Measurements from ENCODE around the gene MYPOP. TPM values are rescaled to one million over a fixed set of nuclear protein-coding genes. Genes with fewer than 3 reads are reported as not detected.
A peak's percentile ranks its signal among the peaks of the same experiment; 100 is the strongest.

The MYPOP gene
- total and polyA plus RNA-seq, 9 of the 15 experiments (the other 6 are each of a cell fraction or from before 2014, with no cell fraction given) = 0.32 to 7.6 (median 1.6) TPM

DNA sequence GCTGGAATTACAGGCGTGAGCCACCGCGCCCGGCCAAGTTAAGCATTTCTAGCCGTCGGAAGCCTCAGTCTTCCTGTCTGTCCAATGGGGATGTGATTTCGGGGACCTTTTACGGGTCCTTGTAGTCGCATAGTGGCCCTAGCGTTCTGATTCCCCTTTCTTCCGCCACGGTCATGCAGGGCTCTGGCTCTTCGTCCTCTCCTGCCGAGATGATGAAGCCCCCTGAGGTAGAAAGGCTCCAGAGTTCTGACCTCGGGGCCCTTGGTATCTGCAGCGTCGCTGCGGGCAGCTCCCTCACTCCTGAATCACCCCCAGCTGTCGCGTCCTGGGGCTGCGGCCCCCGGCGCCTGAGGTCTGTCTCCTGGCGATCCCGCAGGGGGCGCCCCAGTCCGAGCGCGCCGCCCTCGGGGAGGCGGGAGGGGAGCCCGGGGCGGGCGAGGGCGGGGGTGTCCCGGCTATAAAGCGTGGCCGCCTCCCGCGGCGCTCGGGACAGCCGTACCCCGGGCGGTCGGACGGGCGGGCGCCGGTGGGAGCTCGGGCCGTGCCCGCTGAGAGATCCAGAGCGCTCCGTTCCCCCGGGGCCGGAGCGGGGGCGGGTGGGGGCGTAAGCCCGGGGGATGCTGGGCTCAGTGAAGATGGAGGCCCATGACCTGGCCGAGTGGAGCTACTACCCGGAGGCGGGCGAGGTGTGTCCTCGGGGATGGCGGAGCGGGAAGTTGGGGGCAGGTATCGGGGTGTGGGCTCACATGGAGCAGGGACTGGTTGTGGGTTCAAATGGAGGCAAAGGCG is 38.4 kb downstream of the MYPOP start, which contains the start of gene FOXA3 (continued):
- TF ChIP-seq ZNF121 (CRISPR knock-in tag; conservative IDR thresholded peaks at IDR 0.05) (peak; percentile 49), ARID2 (IDR thresholded peaks at IDR 0.05) (0 out of 2 replicates have a peak, but pooled peaks have one; percentile 16), ZNF175 (CRISPR knock-in tag; IDR thresholded peaks at IDR 0.05; ENCODE audit: low read depth) (no peak), ZFX (CRISPR knock-in tag; IDR thresholded peaks at IDR 0.05) (peak; percentile 41; the same call in 1 of the 2 replicates), FOXA3 (CRISPR knock-in tag; conservative IDR thresholded peaks at IDR 0.05 in 1 of 2, IDR thresholded peaks at IDR 0.05 in 1 of 2) (no peak), MCM5 (IDR thresholded peaks at IDR 0.05; ENCODE audit: low read depth) (no peak), GATAD2A (IDR thresholded peaks at IDR 0.05) (no peak), BRF1 (IDR thresholded peaks at IDR 0.05; ENCODE audit: borderline replicate concordance, extremely low read depth, insufficient read length) (no peak), ZFP1 (CRISPR knock-in tag; IDR thresholded peaks at IDR 0.05) (no peak), TEAD2 (tag; IDR thresholded peaks at IDR 0.05) (no peak), NFRKB (IDR thresholded peaks at IDR 0.05; ENCODE audit: low read depth) (0 out of 2 replicates have a peak, but pooled peaks have one; percentile 11), EP400 (IDR thresholded peaks at IDR 0.05) (peak; percentile 34; the same call in 1 of the 2 replicates), NCOA6 (IDR thresholded peaks at IDR 0.05) (peak; percentile 97), MXI1 (IDR thresholded peaks at IDR 0.05; ENCODE audit: low read depth, low read length) (no peak), NUFIP1 (IDR thresholded peaks at IDR 0.05; ENCODE audit: partially characterized antibody) (no peak), TEAD4 (IDR thresholded peaks at IDR 0.05; ENCODE audit: low read length) (0 out of 2 replicates have a peak, but pooled peaks have one; percentile 7), TEAD4 (CRISPR knock-in tag; IDR thresholded peaks at IDR 0.05; ENCODE audit: borderline replicate concordance) (no peak), ZSCAN32 (CRISPR knock-in tag; IDR thresholded peaks at IDR 0.05) (no peak), MEF2A (IDR thresholded peaks at IDR 0.05; ENCODE audit: control insufficient read depth, low read depth, low read length) (0 out of 2 replicates have a peak, but pooled peaks have one; percentile 24), JUND (IDR thresholded peaks at IDR 0.05; ENCODE audit: borderline replicate concordance, low read depth, low read length) (peak; percentile 42; the same call in 1 of the 2 replicates), JUND (tag; IDR thresholded peaks at IDR 0.05; ENCODE audit: borderline replicate concordance, low read depth, low read length) (peak; percentile 16; the same call in 1 of the 3 replicates), TAF1 (IDR thresholded peaks at IDR 0.05; ENCODE audit: control insufficient read depth, extremely low read depth, insufficient read depth, low read length, severe bottlenecking) (peak; percentile 43), ZNF507 (tag; conservative IDR thresholded peaks at IDR 0.05) (no peak), KDM4B (IDR thresholded peaks at IDR 0.05; ENCODE audit: borderline replicate concordance in 2 of 2, low read depth in 1 of 2) (no peak), MEF2D (tag; conservative IDR thresholded peaks at IDR 0.05; ENCODE audit: low read depth) (peak; percentile 24; the same call in 1 of the 2 replicates), ZNF253 (CRISPR knock-in tag; conservative IDR thresholded peaks at IDR 0.05) (no peak), ZFP36 (IDR thresholded peaks at IDR 0.05; ENCODE audit: low read depth, low read length, partially characterized antibody) (peak; percentile 61), HNRNPK (IDR thresholded peaks at IDR 0.05; ENCODE audit: low read depth, low read length, poor library complexity, severe bottlenecking) (no peak), ZNF696 (CRISPR knock-in tag; conservative IDR thresholded peaks at IDR 0.05) (no peak)
- TF ChIP-seq, protein P1, sequence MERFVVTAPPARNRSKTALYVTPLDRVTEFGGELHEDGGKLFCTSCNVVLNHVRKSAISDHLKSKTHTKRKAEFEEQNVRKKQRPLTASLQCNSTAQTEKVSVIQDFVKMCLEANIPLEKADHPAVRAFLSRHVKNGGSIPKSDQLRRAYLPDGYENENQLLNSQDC (CRISPR knock-in tag; IDR thresholded peaks at IDR 0.05) = no peak
